BE2C (cell line): ENCODE results near the gene DENND4C.
"Not testable (repeated sequence)": the region's sequence is repeated elsewhere in the genome, so short reads cannot be mapped to it uniquely, and the experiment has no call there.

Source experiments
- DNase-seq: peaks from one replicate; pipeline ENCODE4 v3.0.0-alpha.2; 2020
- H3K27me3 ChIP-seq: fragments of 250-450 bp; sonication (Bioruptor Pico); 2 replicates; pipeline ENCODE4 v1.5.1; 2020; ENCODE audit warnings: mild to moderate bottlenecking
- H3K36me3 ChIP-seq: fragments of 250-450 bp; sonication (Bioruptor Pico); 2 replicates; pipeline ENCODE4 v1.5.1; 2020; ENCODE audit warnings: mild to moderate bottlenecking
- H3K4me1 ChIP-seq: fragments of 250-450 bp; sonication (Bioruptor Pico); 2 replicates; pipeline ENCODE4 v1.5.1; 2020
- H3K4me3 ChIP-seq: 2 replicates; pipeline ENCODE4 v1.5.1; 2011; ENCODE audit warnings: low read depth, low read length
- H3K9me3 ChIP-seq: fragments of 250-450 bp; sonication (Bioruptor Pico); 2 replicates; pipeline ENCODE4 v1.5.1; 2020
- TF ChIP-seq, protein P1 (sequence below): IDR thresholded peaks from 2 replicates; pipeline ENCODE4 v1.5.1; 2012; ENCODE audit warnings: mild to moderate bottlenecking, low read depth, low read length

The DENND4C gene

GRCh38 chr9:19241728-19242127, 11.2 kb downstream of the DENND4C start:
- no peaks in the 10 kb centered on the region for H3K27me3 ChIP-seq
- TF ChIP-seq, protein P1, sequence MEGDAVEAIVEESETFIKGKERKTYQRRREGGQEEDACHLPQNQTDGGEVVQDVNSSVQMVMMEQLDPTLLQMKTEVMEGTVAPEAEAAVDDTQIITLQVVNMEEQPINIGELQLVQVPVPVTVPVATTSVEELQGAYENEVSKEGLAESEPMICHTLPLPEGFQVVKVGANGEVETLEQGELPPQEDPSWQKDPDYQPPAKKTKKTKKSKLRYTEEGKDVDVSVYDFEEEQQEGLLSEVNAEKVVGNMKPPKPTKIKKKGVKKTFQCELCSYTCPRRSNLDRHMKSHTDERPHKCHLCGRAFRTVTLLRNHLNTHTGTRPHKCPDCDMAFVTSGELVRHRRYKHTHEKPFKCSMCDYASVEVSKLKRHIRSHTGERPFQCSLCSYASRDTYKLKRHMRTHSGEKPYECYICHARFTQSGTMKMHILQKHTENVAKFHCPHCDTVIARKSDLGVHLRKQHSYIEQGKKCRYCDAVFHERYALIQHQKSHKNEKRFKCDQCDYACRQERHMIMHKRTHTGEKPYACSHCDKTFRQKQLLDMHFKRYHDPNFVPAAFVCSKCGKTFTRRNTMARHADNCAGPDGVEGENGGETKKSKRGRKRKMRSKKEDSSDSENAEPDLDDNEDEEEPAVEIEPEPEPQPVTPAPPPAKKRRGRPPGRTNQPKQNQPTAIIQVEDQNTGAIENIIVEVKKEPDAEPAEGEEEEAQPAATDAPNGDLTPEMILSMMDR: no peak
- no peaks in the 10 kb centered on the region for H3K9me3 ChIP-seq
- DNase-seq: no peak
- H3K4me3 ChIP-seq: no peak overlapping the region
- no peaks in the 10 kb centered on the region for H3K36me3 ChIP-seq
- no peaks in the 10 kb centered on the region for H3K4me1 ChIP-seq

- H3K9me3 ChIP-seq: no peaks in the 10 kb centered on the region
- TF ChIP-seq, protein P1: no peak
- H3K4me3 ChIP-seq: no peak overlapping the region
- no peak for DNase-seq
- no peaks in the 10 kb centered on the region for H3K4me1 ChIP-seq
- H3K27me3 ChIP-seq: no peaks in the 10 kb centered on the region
- H3K36me3 ChIP-seq: no peaks in the 10 kb centered on the region
Observed at GRCh38 chr9:19243366-19244033, 13.0 kb downstream of the DENND4C start.

DNA sequence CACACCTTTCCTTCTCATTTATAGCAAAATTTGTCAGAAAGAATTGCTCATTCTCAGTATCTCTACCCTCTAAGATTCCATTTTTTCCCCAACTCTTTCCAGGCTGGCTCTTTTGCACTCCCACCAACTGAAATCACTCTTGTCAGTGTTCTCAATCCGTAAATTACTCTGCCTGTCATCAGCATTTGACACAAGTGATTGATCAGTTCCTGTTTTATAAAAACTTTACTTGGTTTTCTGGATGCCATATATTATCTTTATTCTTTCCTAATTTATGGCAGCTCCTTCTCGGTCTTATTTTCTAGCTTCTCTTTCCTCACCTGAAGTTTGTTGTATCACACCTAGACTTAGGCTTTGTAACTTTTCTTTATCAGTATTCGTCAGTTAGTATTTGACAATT, 16.4 kb downstream of the DENND4C start:
- TF ChIP-seq, protein P1: no peak
- no peaks in the 10 kb centered on the region for H3K36me3 ChIP-seq
- H3K27me3 ChIP-seq: no peaks in the 10 kb centered on the region
- H3K9me3 ChIP-seq: no peaks in the 10 kb centered on the region
- no peak overlapping the region for H3K4me3 ChIP-seq
- no peaks in the 10 kb centered on the region; the same call in 1 of the 2 replicates for H3K4me1 ChIP-seq
- DNase-seq: no peak

DNA sequence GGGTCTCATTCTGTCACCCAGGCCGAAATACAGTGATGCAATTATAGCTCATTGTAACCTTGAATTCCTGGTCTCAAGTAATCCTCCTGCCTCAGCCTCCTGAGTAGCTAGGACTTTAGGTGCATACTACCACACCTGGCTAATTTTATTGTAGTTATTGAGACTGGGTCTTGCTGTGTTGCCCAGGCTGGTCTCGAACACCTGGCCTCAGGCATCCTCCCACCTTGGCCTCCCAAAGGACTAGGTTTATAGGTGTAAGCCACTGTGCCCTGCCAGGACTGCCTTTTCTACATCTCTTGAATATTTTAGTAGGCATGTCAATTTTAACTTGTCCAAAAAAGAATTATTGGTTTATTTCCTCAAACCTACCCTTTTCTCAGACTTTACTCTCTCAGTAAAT, 16.9 kb downstream of the DENND4C start:
- Histone ChIP-seq H3K9me3 (no peaks in the 10 kb centered on the region), H3K4me1 (no peaks in the 10 kb centered on the region; the same call in 1 of the 2 replicates), H3K36me3 (no peaks in the 10 kb centered on the region), H3K4me3 (no peak overlapping the region), H3K27me3 (no peaks in the 10 kb centered on the region)
- DNase-seq: no peak
- TF ChIP-seq, protein P1: no peak

DNA sequence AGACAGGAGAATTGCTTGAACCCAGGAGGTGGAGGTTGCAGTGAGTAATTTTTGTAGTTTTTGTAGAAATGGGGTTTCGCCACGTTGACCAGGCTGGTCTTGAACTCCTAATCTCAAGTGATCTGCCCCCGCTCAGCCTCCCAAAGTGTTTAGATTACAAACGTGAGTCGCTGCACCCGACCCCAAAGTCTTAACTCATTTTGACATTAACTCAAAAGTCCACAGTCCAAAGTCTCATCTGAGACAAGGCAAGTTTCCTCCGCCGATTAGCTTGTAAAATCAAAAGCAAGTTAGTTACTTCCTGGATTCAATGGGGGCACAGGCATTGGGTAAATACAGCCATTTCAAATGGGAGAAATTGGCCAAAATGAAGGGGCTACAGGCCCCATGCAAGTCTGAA, 19.9 kb downstream of the DENND4C start:
- not testable (repeated sequence) for DNase-seq, H3K9me3 ChIP-seq, H3K27me3 ChIP-seq, H3K36me3 ChIP-seq, H3K4me1 ChIP-seq, H3K4me3 ChIP-seq

GRCh38 chr9:19251203-19251602, 20.7 kb downstream of the DENND4C start:
- not testable (repeated sequence) for H3K36me3 ChIP-seq, H3K27me3 ChIP-seq, DNase-seq, H3K4me3 ChIP-seq, H3K4me1 ChIP-seq, H3K9me3 ChIP-seq

- H3K4me3 ChIP-seq: not testable (repeated sequence)
Observed at GRCh38 chr9:19251622-19252021, 21.1 kb downstream of the DENND4C start.

More at GRCh38 chr9:19251622-19252021, 21.1 kb downstream of the DENND4C start:
- not testable (repeated sequence) for H3K9me3 ChIP-seq, DNase-seq, H3K27me3 ChIP-seq, H3K4me1 ChIP-seq, H3K36me3 ChIP-seq
